ENCODE measurements around the gene NT5M.

NT5M gene

GRCh38 chr17:17256316-17256715 lies 46.9 kb upstream of the NT5M start:
- DNase-seq (ENCODE audit: low read depth in 1 of 2, low spot score in 1 of 2), result no peak
- Histone ChIP-seq H3K27ac (replicated peaks) (no peak overlapping the region), H3K27me3 (ENCODE audit: insufficient read depth, poor library complexity, severe bottlenecking) (no peaks in the 10 kb centered on the region), H3K4me3 (replicated peaks; ENCODE audit: insufficient read depth, low read length) (no peak overlapping the region)
- TF ChIP-seq GABPA (IDR thresholded peaks at IDR 0.05; ENCODE audit: low read depth), result no peak

GRCh38 chr17:17258011-17258410 lies 45.2 kb upstream of the NT5M start:
- DNase-seq (ENCODE audit: low read depth in 1 of 2, low spot score in 1 of 2), result no peak
- TF ChIP-seq REST (IDR thresholded peaks at IDR 0.05; ENCODE audit: insufficient replicate concordance, low read depth) (no peak), GABPA (IDR thresholded peaks at IDR 0.05; ENCODE audit: low read depth) (no peak), POLR2AphosphoS5 (IDR thresholded peaks at IDR 0.05; ENCODE audit: low read depth) (no peak), SPI1 (IDR thresholded peaks at IDR 0.05; ENCODE audit: borderline replicate concordance, low read depth) (no peak), CTCF (IDR thresholded peaks at IDR 0.05; ENCODE audit: insufficient read depth, low read length) (no peak)
- Histone ChIP-seq H3K27ac (replicated peaks) (no peak overlapping the region), H3K4me3 (replicated peaks; ENCODE audit: insufficient read depth, low read length) (no peak overlapping the region), H3K27me3 (ENCODE audit: insufficient read depth, poor library complexity, severe bottlenecking) (no peaks in the 10 kb centered on the region)

GRCh38 chr17:17258998-17259397 lies 44.2 kb upstream of the NT5M start:
- no peak for DNase-seq (ENCODE audit: low read depth in 1 of 2, low spot score in 1 of 2)
- TF ChIP-seq REST (IDR thresholded peaks at IDR 0.05; ENCODE audit: insufficient replicate concordance, low read depth) (no peak), CTCF (IDR thresholded peaks at IDR 0.05; ENCODE audit: insufficient read depth, low read length) (no peak), GABPA (IDR thresholded peaks at IDR 0.05; ENCODE audit: low read depth) (no peak), POLR2AphosphoS5 (IDR thresholded peaks at IDR 0.05; ENCODE audit: low read depth) (no peak), SPI1 (IDR thresholded peaks at IDR 0.05; ENCODE audit: borderline replicate concordance, low read depth) (no peak)
- H3K27me3 ChIP-seq (ENCODE audit: insufficient read depth, poor library complexity, severe bottlenecking), result no peaks in the 10 kb centered on the region
- H3K4me3 ChIP-seq (replicated peaks; ENCODE audit: insufficient read depth, low read length), result no peak overlapping the region
- H3K27ac ChIP-seq (replicated peaks), result no peak overlapping the region

GRCh38 chr17:17264430-17264829 lies 38.7 kb upstream of the NT5M start:
- Histone ChIP-seq H3K27ac (replicated peaks) (no peak overlapping the region), H3K27me3 (ENCODE audit: insufficient read depth, poor library complexity, severe bottlenecking) (no peaks in the 10 kb centered on the region), H3K4me3 (replicated peaks; ENCODE audit: insufficient read depth, low read length) (no peak overlapping the region)
- no peak for TF ChIP-seq CTCF (IDR thresholded peaks at IDR 0.05; ENCODE audit: insufficient read depth, low read length)
- no peak for TF ChIP-seq POLR2AphosphoS5 (IDR thresholded peaks at IDR 0.05; ENCODE audit: low read depth)
- TF ChIP-seq SPI1 (IDR thresholded peaks at IDR 0.05; ENCODE audit: borderline replicate concordance, low read depth), result no peak
- TF ChIP-seq REST (IDR thresholded peaks at IDR 0.05; ENCODE audit: insufficient replicate concordance, low read depth), result no peak
- TF ChIP-seq GABPA (IDR thresholded peaks at IDR 0.05; ENCODE audit: low read depth), result no peak
- no peak for DNase-seq (ENCODE audit: low read depth in 1 of 2, low spot score in 1 of 2)

Measured in HL-60 (cell line).